ENCODE results near the gene FAM234A.

FAM234A gene

DNA sequence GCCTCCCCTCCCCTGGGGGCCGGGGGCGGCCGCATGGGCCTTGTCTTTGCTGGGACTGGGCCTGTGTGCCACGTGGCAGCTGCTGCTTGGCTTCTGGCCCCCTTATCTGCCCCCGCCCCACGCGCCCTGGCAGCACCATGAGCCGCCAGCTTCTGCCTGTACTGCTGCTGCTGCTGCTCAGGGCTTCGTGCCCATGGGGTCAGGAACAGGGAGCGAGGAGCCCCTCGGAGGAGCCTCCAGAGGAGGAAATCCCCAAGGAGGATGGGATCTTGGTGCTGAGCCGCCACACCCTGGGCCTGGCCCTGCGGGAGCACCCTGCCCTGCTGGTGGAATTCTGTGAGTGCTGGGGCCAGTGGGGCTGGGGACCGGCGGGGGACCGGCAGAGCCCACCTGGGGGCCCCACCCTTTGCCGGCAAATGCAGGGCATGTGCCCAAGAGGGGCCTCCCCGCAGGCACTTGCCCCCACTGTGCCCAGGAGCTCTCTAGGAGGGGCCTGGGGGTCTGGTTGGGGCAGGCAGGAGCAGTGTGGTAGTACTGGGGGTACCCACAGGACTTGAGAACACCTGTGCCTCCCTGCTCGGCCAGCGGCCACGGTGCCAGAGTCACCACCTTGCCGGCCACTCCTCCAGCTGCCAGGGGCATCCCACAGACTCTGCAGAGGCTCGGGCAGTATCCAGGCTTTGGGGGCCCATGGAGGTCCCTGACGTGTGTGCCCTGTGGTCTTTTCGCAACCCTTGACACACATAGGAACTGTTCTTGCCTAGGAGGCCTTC lies 48.6 kb downstream of the FAM234A start, which contains the start of gene PDIA2:
TSS of gene PDIA2 (plus strand) at position 132 of the 773 bp plus-strand sequence. CDS start at position 138, 6 bp downstream.
- DNase-seq = no peak

DNA sequence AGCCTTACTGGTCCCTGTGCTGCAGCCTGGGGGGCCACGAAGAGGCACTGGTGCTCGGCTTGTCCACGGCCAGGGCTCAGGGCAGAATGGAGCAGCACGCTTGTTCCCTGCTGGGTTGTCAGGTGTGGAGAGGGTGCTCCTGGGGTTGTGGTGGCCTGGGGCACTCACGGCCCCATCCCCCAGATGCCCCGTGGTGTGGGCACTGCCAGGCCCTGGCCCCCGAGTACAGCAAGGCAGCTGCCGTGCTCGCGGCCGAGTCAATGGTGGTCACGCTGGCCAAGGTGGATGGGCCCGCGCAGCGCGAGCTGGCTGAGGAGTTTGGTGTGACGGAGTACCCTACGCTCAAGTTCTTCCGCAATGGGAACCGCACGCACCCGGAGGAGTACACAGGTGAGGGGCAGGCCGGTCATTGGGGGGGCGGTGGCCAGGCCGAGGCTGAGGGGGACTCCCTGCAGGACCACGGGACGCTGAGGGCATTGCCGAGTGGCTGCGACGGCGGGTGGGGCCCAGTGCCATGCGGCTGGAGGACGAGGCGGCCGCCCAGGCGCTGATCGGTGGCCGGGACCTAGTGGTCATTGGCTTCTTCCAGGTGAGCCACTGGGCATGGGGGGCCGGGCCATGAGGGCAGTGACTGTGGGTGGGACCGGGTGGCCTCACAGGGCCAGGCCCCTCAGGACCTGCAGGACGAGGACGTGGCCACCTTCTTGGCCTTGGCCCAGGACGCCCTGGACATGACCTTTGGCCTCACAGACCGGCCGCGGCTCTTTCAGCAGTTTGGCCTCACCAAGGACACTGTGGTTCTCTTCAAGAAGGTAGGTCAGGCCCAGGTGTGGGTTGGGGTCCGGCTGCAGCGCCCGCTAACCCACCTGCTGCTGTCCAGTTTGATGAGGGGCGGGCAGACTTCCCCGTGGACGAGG lies 49.8 kb downstream of the FAM234A start:
- DNase-seq = no peak

DNA sequence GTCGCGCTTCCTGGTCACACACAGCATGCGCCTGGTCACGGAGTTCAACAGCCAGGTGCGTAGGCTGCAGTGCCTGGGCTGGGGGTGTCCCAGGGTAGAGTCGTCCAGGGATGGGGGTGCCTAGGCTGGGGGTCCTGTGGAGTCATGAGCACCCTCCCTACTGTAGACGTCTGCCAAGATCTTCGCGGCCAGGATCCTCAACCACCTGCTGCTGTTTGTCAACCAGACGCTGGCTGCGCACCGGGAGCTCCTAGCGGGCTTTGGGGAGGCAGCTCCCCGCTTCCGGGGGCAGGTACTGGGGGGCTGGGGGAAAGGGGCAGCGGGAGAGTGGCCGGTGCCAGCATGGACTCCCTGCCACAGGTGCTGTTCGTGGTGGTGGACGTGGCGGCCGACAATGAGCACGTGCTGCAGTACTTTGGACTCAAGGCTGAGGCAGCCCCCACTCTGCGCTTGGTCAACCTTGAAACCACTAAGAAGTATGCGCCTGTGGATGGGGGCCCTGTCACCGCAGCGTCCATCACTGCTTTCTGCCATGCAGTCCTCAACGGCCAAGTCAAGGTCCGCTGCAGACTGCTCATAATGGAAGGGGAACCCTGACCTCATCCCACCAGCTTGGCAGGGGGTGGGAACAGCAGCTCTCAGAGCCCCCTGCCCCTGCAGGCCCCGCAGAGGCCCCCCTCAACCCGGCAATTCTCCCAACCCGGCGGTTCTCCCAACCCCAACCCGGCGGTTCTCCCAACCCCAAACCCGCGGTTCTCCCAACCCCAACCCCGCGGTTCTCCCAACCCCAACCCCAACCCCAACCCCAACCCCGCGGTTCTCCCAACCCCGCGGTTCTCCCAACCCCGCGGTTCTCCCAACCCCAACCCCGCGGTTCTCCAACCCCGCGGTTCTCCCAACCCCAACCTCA lies 50.8 kb downstream of the FAM234A start:
- DNase-seq = no peak

DNA sequence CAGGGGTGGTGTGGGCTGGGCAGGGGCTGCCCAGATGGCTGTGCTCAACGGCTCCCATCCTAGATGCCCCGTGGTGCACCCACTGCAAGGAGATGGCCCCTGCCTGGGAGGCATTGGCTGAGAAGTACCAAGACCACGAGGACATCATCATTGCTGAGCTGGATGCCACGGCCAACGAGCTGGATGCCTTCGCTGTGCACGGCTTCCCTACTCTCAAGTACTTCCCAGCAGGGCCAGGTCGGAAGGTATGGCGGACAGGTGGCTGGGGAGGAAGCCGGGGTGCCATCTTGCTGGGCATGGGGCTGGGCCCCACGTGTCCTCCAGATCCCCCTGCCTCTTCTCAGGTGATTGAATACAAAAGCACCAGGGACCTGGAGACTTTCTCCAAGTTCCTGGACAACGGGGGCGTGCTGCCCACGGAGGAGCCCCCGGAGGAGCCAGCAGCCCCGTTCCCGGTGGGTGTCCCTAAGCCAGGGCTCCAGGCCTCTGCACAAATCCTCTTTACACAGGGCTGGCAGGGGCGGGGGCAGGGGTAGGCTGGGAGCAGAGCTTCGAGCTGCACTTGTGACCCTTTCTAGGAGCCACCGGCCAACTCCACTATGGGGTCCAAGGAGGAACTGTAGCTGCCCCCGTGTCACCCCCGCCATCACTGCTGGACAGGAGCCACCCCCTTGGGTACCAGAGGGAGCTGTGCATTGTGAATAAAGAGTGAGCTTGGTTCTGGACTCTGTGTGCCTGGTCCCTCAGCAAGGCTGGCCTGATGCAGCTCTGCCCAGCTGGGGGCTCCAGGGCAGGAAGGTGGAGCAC lies 52.1 kb downstream of the FAM234A start:
- DNase-seq = no peak

DNA sequence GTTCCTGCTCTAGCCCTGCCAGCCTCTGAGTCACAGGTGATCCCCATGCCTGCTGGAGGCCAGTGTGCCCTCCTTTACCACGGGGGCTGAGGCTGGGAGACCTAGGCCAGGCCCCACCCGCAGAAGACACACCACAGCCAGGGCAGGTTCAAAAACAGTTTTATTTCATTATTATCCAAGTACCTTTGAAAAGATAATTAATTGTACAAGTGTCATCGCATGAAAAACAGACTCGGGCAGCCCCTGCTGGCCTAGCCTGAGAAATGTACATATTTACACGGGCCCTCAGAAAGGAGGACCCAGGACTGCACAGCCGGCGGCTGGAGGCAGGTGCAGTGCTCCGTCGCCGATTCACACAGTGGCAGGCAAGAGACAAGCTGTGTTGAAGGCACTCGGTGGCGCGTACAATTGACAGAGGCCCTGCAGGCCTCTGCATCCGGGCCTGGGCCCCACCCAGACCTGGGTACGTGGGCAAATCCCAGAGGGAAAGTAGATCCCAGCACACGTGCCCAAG lies 52.7 kb downstream of the FAM234A start:
- peak; percentile 54 for DNase-seq

DNA sequence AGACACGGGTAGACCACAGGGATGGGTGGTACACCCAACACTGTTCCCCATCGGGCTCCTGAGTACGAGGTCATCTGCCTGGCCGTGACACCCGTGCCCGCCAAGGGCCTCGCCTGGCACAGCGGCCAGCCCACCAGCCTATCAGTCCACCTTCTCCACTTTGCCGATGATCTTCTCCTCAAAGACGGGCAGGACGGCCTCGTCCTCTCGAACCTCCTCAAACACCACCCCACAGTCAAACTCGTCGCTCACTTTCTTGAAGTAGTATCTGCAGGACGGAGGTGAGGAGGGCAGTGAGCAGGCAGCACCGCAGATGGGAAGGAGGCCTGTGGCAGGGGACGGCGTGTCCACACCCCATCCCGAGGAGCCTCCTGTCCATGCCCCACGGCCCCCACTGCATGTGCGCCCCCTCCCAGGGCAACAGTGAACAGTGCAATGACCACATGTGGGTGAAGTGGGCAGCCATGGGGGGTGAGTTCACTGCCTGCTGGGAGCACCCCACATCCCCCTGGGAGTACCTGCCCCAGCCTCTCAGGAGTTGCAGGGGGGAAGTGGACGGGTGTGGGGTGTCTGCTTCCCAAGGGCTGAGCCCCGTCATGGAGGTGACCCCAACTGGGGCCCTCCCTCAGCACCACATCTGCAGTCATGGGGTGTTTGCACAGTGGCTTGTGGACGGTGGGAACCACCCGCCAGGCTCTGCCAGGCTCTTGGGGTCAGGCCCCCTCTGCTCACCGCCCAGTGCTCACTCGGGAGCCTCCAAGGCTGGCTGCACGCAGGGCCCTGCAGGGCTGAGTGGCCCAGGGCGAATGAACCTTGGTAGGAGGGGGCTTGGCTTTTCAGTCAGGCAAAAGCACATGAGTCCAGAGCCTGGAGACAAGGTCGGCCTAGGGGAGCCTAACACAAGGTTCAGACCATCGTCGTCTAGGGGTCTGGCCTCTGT lies 53.6 kb downstream of the FAM234A start:
- no peak for DNase-seq

DNA sequence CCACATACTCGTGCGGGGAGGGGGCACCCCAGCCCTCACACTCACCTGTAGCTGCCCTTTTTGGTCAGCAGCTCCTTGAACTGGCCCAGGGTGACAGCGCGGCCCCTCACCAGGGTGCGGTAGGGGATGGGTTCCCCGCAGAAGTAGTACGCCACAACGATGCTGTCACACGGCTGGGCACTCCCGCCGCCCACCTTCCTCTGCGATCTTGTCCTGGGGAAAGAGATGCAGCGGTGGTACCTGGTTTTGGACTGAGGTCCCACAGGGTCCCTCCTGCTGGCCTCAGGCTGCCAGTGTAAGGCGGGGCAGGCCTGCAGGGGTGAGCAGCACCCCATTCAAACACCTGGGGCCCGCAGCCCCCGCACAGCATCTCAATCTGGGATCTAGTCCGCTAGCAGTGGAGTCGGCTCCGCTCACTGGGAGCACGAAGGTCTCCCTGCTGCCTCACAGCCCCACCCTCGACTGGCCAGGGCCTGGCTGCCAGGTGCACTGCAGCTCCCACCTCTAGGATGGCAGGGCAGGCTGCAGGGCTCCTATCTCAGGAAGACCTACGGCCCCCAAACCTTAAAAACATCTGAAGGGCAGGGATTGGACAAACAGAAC lies 54.9 kb downstream of the FAM234A start:
- DNase-seq = no peak

DNA sequence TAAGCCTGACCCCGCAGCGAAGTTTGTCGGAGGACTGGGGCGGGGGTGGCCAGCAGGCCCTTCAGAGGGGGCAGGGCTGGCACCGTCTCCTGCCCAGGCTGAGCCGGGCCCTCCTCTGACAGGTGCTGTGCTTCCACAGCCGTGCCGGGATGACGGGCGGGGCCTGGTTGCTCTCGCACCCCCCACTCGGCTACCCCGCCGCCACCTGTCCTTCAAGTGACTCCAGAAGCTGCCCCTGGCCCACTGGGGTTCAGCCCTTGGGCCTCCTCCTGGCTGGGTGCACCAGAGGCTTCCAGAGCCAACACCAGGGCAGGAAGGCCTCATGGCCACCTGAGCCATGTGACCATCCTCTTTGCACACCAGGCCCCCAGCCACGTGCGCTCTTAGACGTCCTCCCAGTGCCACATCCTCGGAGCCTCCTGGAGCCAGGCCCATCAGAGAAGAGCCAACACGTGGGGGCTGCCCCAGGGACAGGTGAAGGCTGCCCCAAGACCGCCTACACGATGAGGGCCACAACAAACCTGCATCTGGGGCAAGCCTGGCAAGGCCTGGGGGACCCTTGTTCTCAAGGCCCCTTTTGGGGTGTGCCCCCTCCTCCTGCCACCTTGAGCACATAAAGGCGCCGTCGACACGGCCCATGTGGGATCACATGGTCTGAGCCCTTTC lies 55.5 kb downstream of the FAM234A start:
- DNase-seq = no peak

DNA sequence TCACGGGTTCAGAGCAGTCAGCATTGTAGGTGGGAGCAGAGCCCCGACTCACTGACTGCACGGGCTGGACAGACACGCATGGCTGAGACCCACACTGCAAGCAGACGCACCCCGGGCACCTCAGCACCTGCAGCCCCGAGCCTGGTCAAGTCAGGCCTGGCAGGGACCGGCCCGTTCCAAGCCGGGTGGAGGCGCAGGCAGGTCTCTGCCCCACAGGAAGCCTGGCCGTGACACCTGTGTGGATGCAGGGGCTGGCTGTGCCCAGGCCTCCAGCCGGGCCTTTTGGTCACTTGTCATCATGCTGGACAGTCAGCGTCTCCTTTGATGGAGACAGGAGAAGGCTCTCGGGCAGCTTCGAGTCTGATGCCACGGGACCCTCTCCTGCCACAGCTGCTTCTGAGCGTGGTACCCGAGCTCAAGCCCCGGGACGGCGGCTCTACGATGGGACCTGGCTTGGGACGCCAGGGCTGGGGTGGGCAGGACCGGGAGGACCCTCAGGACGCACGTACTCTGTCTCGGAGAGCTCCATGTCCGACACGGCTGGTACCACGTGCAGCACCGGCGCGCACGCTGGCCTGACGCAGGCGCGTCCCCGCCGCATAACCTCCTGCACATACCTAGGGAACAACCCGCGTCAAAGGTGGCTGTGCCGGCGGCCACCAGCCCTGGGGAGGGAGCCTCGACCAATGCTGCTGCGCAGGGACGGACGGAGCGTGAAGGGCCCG lies 56.2 kb downstream of the FAM234A start:
- no peak for DNase-seq

DNA sequence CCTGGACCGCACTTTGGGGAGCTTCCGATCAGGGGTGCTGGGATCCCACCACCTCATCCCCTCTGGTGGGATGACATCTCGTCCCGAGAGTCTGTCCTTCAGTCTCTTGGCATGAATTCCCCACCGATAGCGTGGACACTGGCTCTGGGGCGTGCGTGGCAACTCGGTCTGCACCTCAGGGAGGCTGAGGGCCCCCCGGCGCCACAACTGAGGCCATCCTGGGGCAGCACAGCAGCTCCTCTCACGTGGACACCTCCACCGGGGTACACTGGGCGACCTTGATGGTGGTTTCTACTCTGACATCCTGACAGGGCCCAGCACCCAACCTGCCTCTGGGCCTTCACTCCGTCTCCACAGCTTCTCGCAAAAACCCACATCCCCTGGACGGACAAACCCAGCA lies 56.9 kb downstream of the FAM234A start:
- DNase-seq = no peak

DNA sequence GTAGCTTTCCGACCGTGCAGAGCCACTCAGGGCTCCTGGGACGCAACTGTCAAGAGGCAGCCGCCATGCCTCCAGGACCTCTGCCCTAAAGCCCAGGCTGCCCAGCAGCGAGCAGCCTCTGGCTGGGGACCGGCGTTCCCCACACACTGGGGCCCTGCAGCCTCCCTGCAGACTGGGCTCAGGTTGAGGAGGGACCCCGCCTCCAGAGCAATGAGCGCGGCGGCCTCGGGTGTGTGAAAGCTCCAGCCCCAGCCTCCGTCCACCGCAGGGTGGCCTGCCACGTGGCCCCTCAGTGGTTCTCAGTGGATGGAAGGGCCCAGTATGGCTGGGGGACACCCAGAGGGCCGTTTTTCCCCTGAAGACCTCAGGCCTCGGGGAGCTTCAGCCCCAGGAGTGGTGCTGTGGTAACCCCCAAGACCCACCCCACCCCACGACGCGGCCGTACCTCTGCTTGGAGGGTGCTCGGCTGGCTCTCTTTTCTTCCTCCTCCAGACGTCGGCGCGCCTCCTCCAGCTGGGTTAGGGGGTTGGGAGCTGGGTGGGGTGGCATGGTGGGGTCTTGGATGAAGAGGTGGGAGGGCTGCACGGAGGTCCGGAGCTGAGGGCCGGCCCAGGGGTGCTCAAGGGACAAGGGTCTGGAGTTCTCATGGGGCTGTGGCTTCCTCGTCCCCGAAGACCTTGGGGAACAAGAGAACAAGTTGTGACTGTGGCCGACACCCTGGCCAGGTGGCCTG lies 58.6 kb downstream of the FAM234A start:
- DNase-seq = no peak

DNA sequence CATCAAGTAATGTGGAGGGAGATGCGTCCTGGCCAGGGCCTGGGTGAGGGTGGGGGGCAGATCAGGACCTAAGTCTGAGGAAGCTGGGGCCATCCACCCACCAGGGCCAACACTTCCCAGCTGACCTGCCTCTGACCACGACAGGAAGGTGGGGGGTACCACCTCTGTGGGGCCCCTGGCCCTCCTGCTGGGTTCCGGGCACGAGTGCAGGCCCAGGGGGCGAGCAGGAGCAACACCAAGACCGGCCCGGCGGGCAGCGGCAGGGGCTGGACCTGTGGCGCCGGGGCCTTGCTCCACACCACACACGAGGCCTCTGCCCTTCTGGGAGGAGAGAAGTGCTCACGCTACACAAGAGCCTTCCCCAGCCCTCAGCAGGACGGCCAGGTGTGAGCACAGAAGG lies 61.7 kb downstream of the FAM234A start:
- DNase-seq = no peak

DNA sequence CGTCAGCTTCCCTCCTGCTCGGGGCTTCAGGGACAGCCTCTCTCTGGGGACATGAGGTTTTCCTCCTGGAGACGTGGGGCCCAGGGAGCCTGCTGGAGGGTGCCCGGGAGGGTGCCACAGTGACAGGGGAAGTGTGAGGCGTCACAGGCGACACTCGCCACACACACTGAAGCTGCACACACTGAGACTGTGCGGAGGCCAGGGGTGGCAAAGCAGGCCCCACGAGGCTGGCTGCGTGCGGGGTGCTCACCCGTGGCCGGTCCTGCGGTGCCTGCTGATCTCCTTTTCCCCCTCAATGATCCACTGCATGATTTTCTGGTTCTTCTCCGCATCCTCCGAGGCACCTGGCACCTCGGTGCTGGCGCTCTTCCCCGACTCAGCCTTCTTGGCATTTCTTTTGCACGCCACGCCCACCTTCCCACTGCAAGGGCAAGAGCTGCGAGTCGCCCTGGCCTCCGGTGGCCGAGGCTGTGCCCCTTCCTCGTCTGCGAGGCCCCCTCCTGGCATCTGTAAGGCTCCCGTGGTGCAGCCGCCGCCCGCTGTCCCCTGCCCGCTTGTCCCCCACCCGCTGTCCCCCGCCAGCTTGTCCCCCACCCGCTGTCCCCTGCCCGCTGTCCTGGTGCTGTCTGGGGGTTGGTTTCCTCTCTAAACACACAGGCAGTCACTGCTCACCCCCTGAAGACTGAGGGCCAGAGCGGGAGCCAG lies 62.3 kb downstream of the FAM234A start:
- no peak for DNase-seq

DNA sequence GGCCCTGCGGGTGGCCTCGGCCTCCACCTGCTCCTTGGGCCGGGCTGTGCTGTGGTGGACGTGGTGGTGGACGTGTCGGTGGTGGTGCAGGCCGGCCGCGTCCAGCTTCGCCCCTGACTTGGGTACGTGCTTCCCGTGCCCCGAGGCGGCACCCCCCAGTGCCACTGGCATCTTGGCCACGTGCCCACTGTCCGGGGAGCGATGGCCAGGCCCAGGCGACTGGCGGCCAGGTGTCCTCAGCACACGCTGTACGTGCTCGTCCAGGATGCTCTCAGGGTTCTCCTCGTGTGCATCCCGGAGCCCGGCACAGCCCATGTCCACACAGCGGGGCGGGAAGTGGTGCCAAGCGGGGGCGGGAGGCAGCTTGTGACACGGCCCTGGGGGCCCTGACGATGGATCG lies 63.2 kb downstream of the FAM234A start:
- DNase-seq = no peak

DNA sequence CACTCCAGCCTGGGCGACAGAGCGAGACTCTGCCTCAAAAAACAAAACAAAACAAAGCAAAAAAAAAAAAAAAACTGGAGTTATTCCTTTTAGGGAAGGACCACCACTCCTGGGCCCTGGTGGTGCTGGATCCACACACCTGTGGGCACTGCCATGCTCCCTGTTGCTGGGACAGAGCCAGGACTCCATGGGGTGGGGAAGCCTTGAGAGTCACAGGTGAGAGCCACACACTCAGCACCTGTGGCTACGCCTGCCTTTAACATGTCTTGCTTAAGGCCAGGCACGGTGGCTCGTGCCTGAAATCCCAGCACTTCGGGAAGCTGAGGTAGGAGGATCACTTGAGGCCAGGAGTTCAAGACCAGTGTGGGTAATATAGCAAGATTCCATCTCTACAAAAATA lies 66.6 kb downstream of the FAM234A start:
- DNase-seq = no peak

DNA sequence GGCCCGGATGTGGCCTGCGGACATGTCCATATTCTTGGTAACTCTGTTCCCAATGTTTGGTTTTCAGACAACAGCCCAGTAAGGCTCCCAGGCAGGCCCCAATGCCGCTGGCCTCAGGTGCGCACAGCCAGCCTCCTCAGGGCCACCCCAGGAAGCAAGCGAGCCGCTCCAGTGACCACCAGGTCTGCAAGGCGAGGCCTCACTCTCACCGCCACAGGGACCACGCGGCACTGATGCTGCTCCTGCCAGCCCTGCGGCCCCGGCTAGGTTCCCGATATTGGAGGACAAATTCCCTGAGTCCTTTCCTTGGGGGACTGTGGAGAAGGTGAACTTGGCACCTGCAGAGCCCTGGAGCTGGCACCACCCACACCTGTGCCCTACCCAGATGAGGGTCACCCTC lies 67.3 kb downstream of the FAM234A start:
- DNase-seq = no peak

DNA sequence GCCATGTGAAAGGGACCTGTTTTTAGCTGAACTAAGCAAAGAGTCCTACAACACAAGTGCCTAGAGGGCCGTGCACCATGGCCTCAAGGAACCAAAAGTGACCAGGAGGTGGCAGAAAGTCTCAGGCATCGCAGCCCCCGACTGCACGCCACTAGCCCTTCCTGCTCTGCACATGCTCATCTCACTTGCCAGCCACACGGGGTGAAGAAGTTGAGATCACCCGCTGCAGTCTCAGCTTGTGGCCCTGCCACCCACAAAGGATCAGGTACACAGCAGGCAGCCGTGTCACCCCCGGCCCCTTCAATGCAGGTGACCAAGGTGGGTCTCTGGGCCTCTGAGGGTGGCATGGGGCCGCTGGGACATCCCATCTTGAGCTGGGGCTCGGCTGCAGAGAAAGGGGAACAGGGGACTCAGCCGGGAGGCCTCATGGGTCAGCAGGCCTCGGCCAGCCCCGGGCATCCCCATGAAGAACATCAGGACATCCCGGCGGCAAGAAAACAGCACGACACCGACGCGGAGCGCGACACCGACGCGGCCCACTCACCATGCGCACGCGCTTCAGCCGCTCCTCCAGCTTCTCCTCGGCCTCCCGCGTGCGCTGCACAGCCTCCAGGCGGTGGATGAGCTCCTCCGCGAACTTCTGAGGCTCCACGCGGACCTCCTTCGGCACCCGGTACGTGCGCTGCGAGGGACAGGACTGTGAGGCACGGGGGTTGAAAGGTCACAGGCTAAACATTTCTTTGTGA lies 69.3 kb downstream of the FAM234A start:
- DNase-seq = no peak

All from NCI-H1694 (cell line).